Astrocyte of the spinal cord (primary cell): Measurements from ENCODE around the gene SPTSSA.

ENCODE experiments used
- DNase-seq: peaks from one replicate; pipeline ENCODE4 v3.0.0; 2011; ENCODE audit warnings: low read depth, low spot score
- H3K4me3 ChIP-seq: 2 replicates; pipeline ENCODE4 v1.5.1; 2011; ENCODE audit warnings: low read depth, mild to moderate bottlenecking, low read length, moderate library complexity
- CTCF ChIP-seq: IDR thresholded peaks from 2 replicates; pipeline ENCODE4 v1.5.1; 2012; ENCODE audit warnings: low read depth, mild to moderate bottlenecking, low read length, inconsistent platforms
- in situ Hi-C: cut with HindIII; loops from 2 replicates; pipeline ENCODE4 v1.10.0; 2017; ENCODE audit warnings: low sequenced_read_pairs

SPTSSA gene

GRCh38 chr14:34472706-34473279, 10.8 kb upstream of the SPTSSA start:
- TF ChIP-seq CTCF: no peak
- DNase-seq: no peak
- in situ Hi-C loops: no loop called here
- no peak overlapping the region for H3K4me3 ChIP-seq

GRCh38 chr14:34470319-34470718, 8.3 kb upstream of the SPTSSA start:
- DNase-seq: no peak
- no peak for TF ChIP-seq CTCF
- no peak overlapping the region for H3K4me3 ChIP-seq
- in situ Hi-C loops: no loop called here

- in situ Hi-C loops: no loop called here
- DNase-seq: no peak
- H3K4me3 ChIP-seq: no peak overlapping the region
- TF ChIP-seq CTCF: no peak
Observed at GRCh38 chr14:34466691-34467090, 4.7 kb upstream of the SPTSSA start.

GRCh38 chr14:34465069-34465859, 3.2 kb upstream of the SPTSSA start:
- TF ChIP-seq CTCF: no peak
- no peak overlapping the region for H3K4me3 ChIP-seq
- peak; percentile 46 for DNase-seq
- in situ Hi-C loops: no loop called here

GRCh38 chr14:34463598-34463961, 1.5 kb upstream of the SPTSSA start:
- DNase-seq: no peak
- H3K4me3 ChIP-seq: no peak overlapping the region
- TF ChIP-seq CTCF: no peak
- in situ Hi-C loops: no loop called here

- peak; percentile 46 for DNase-seq
- peak overlapping the region; percentile 88 for H3K4me3 ChIP-seq
- in situ Hi-C loops: no loop called here
- TF ChIP-seq CTCF: no peak
Observed at GRCh38 chr14:34461334-34462131, 507 bp downstream of the SPTSSA start.
